CD14-positive monocyte (primary cell): ENCODE data around the gene CIZ1. TPM values are rescaled to one million over a fixed set of nuclear protein-coding genes. Genes with fewer than 3 reads are reported as not detected.

Source experiments
- DNase-seq, 3 donors: peaks; one replicate each; pipeline ENCODE4 v3.0.0-alpha.2; 2011 to 2022
- H2AFZ ChIP-seq: 2 replicates; pipeline ENCODE4 v1.6.0; 2012; ENCODE audit warnings: mild to moderate bottlenecking, low read depth, low read length, inconsistent platforms; ENCODE audit not compliant: insufficient read depth, poor library complexity, severe bottlenecking
- H3K27ac ChIP-seq, 2 donors: 1 replicate in 1 of 2; 2 replicates in 1 of 2; pipeline ENCODE4 v1.5.1; 2012 to 2013; ENCODE audit warnings: low read length in 2 of 2, control low read depth in 1 of 2, inconsistent platforms in 1 of 2, low read depth in 1 of 2, mild to moderate bottlenecking in 1 of 2
- H3K27me3 ChIP-seq, 2 donors: one replicate each; pipeline versions ENCODE4 v1.6.0 to v1.6.1; 2011 to 2013; ENCODE audit warnings: low read length in 2 of 2; ENCODE audit not compliant: control insufficient read depth in 2 of 2, insufficient read depth in 2 of 2
- H3K36me3 ChIP-seq, 2 donors: replicated peaks in 1 of 2; 1 replicate in 1 of 2; 2 replicates in 1 of 2; pipeline versions ENCODE4 v1.5.1 to v1.6.1; 2012 to 2013; ENCODE audit warnings: low read length in 2 of 2, control low read depth in 1 of 2, inconsistent platforms in 1 of 2, mild to moderate bottlenecking in 1 of 2; ENCODE audit not compliant: insufficient read depth in 2 of 2, control insufficient read depth in 1 of 2
- H3K4me1 ChIP-seq, 2 donors: 1 replicate in 1 of 2; 2 replicates in 1 of 2; pipeline versions ENCODE4 v1.5.1 to v1.6.1; 2012 to 2013; ENCODE audit warnings: low read length in 2 of 2, control low read depth in 1 of 2, inconsistent platforms in 1 of 2, mild to moderate bottlenecking in 1 of 2, moderate library complexity in 1 of 2; ENCODE audit not compliant: insufficient read depth in 2 of 2, control insufficient read depth in 1 of 2
- H3K4me2 ChIP-seq: replicated peaks from 2 replicates; pipeline ENCODE3; 2012; ENCODE audit warnings: low read length, moderate library complexity, mild to moderate bottlenecking; ENCODE audit not compliant: poor library complexity, severe bottlenecking; ENCODE audit errors: extremely low read depth
- H3K4me3 ChIP-seq, 3 experiments: fragments of 200-600 bp in 1 of 3; sonication (generic) in 1 of 3; replicated peaks in 1 of 3; 1 replicate in 2 of 3; 2 replicates in 1 of 3; pipeline ENCODE4 v1.5.1; 2011 to 2013; ENCODE audit warnings: low read length in 3 of 3, mild to moderate bottlenecking in 3 of 3, control low read depth in 2 of 3, low read depth in 2 of 3, inconsistent platforms in 1 of 3, moderate library complexity in 1 of 3
- H3K79me2 ChIP-seq: 2 replicates; pipeline ENCODE4 v1.6.0; 2012; ENCODE audit warnings: mild to moderate bottlenecking, control low read depth, inconsistent platforms, low read length, moderate library complexity; ENCODE audit not compliant: insufficient read depth
- H3K9ac ChIP-seq: 2 replicates; pipeline ENCODE4 v1.6.0; 2017; ENCODE audit warnings: low read length, mild to moderate bottlenecking; ENCODE audit not compliant: insufficient read depth, poor library complexity, severe bottlenecking
- H3K9me3 ChIP-seq, 2 donors: replicated peaks in 1 of 2; 1 replicate in 1 of 2; 2 replicates in 1 of 2; pipeline versions ENCODE4 v1.5.1 to v1.6.1; 2012 to 2013; ENCODE audit warnings: low read length in 2 of 2, control low read depth in 1 of 2; ENCODE audit not compliant: control insufficient read depth in 1 of 2, insufficient read depth in 1 of 2
- H4K20me1 ChIP-seq: 2 replicates; pipeline ENCODE4 v1.6.0; 2012; ENCODE audit warnings: mild to moderate bottlenecking, low read length, control low read depth, moderate library complexity; ENCODE audit not compliant: insufficient read depth
- H3K27ac Mint-ChIP-seq, 7 donors: one replicate each; pipeline ENCODE4 v1.8.0; 2020; ENCODE audit warnings: mild to moderate bottlenecking in 7 of 7, mixed read lengths in 7 of 7, moderate library complexity in 6 of 7, inconsistent platforms in 2 of 7
- H3K27me3 Mint-ChIP-seq, 3 donors: one replicate each; pipeline ENCODE4 v1.8.0; 2021 to 2022; ENCODE audit warnings: low read depth in 3 of 3, mild to moderate bottlenecking in 3 of 3, mixed read lengths in 3 of 3, moderate library complexity in 3 of 3, inconsistent platforms in 1 of 3
- H3K36me3 Mint-ChIP-seq, 2 donors: one replicate each; pipeline ENCODE4 v1.8.0; 2020; ENCODE audit warnings: mixed read lengths in 2 of 2, inconsistent platforms in 1 of 2, mild to moderate bottlenecking in 1 of 2
- H3K4me1 Mint-ChIP-seq: one replicate; pipeline ENCODE4 v1.8.0; 2020; ENCODE audit warnings: mild to moderate bottlenecking, mixed read lengths
- H3K4me3 Mint-ChIP-seq, 2 donors: one replicate each; pipeline ENCODE4 v1.8.0; 2020; ENCODE audit warnings: mild to moderate bottlenecking in 2 of 2, mixed read lengths in 2 of 2, moderate library complexity in 1 of 2
- H3K9me3 Mint-ChIP-seq, 7 donors: one replicate each; pipeline ENCODE4 v1.8.0; 2020 to 2022; ENCODE audit warnings: mixed read lengths in 7 of 7, mild to moderate bottlenecking in 6 of 7, moderate library complexity in 6 of 7, inconsistent platforms in 2 of 7
- WGBS: methylation state at CpG from one replicate; pipeline ENCODE4 v1.1.5; 2013; ENCODE audit warnings: missing lambda C conversion rate; ENCODE audit not compliant: insufficient coverage; 5-methylcytosine and 5-hydroxymethylcytosine counted together
- intact Hi-C, 2 donors: fragments of 100-400 bp; cut with micrococcal nuclease; formaldehyde crosslinking; loops; one replicate each; pipeline versions ENCODE4 v1.15.0 to v1.15.1; 2023
- polyA plus RNA-seq, 3 donors: library from polyadenylated mRNA; depleted of rRNA in 1 of 3; unstranded in 2 of 3; stranded (reverse) in 1 of 3; fragments of 300-500 nt in 2 of 3; fragments of >200 nt in 1 of 3; fragmentation: Illumina TruSeq in 2 of 3; gene quantifications; 1 replicate in 2 of 3; 2 replicates in 1 of 3; pipeline ENCODE4 v1.2.3, GENCODE V29; 2012 to 2021
- TF ChIP-seq, protein P1 (sequence below): fragments of 200-600 bp; IDR thresholded peaks from one replicate; pipeline ENCODE4 v1.8.0; 2022; ENCODE audit warnings: antibody characterized with exemption, mild to moderate bottlenecking

Gene CIZ1
- polyA plus RNA-seq, 3 donors = 3.4 to 53.7 (median 5.9) TPM

DNA sequence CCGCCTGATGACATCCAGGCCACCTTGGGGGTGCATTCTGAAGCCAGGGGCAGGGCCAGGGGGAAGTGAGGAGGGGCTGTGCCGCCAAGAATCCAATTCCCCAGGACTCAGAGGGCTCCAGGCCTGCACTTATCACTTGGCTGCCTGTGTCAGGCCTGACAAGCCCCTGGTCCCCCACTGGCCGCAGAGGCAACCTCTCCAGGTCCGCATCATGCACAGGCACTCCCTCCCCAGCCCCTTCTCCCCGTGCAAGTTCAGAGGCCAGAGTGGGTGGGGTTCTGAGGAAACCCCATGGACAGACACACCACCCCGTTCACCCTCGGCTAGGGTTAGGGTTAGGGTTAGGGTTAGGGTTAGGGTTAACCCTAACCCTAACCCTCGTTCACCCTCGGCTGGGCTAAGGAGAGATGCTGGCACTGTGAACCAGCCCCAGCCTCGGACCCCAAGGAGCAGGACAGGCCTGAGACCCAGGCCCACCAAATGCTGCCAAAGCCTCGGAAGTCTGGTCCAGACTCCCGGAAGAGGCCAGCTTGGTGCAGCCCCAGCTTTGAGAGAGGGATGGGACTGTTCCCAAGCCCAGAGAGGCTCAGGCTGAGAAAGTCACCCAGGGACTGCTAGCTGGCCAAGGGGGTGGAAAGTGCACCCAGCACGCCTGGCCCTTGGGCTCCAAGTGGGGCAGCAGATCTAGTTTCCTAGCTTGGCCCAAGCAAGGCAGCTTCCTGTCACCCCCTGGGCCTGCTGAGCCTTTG, 37.3 kb downstream of the CIZ1 start:
- no peaks in the 10 kb centered on the region for H3K36me3 Mint-ChIP-seq
- H3K79me2 ChIP-seq = no peaks in the 10 kb centered on the region
- peak overlapping the region in 1 of 7 donors; percentile 25 for H3K27ac Mint-ChIP-seq
- H3K4me3 ChIP-seq = no peak overlapping the region
- DNase-seq = no peak
- no peak overlapping the region for H3K4me3 Mint-ChIP-seq
- peaks cover 1 to 7% (median 5%) of the 10 kb centered on the region in 3 donors for H3K27me3 Mint-ChIP-seq
- H3K4me2 ChIP-seq = no peak overlapping the region
- no peaks in the 10 kb centered on the region for H3K9me3 Mint-ChIP-seq
- no peak overlapping the region for H3K27ac ChIP-seq
- H3K9me3 ChIP-seq = no peaks in the 10 kb centered on the region
- H3K4me1 Mint-ChIP-seq = no peaks in the 10 kb centered on the region
- no peak overlapping the region for H3K9ac ChIP-seq
- intact Hi-C loops = no loop called here
- peaks cover under 1% of the 10 kb centered on the region in 2 donors for H3K4me1 ChIP-seq
- no peaks in the 10 kb centered on the region for H4K20me1 ChIP-seq
- no peak overlapping the region for H2AFZ ChIP-seq
- TF ChIP-seq, protein P1, sequence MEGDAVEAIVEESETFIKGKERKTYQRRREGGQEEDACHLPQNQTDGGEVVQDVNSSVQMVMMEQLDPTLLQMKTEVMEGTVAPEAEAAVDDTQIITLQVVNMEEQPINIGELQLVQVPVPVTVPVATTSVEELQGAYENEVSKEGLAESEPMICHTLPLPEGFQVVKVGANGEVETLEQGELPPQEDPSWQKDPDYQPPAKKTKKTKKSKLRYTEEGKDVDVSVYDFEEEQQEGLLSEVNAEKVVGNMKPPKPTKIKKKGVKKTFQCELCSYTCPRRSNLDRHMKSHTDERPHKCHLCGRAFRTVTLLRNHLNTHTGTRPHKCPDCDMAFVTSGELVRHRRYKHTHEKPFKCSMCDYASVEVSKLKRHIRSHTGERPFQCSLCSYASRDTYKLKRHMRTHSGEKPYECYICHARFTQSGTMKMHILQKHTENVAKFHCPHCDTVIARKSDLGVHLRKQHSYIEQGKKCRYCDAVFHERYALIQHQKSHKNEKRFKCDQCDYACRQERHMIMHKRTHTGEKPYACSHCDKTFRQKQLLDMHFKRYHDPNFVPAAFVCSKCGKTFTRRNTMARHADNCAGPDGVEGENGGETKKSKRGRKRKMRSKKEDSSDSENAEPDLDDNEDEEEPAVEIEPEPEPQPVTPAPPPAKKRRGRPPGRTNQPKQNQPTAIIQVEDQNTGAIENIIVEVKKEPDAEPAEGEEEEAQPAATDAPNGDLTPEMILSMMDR = no peak
- H3K27me3 ChIP-seq = no peaks in the 10 kb centered on the region
- WGBS = 91% methylated on average over 7 of the region's 13 CpGs
- no peaks in the 10 kb centered on the region for H3K36me3 ChIP-seq

DNA sequence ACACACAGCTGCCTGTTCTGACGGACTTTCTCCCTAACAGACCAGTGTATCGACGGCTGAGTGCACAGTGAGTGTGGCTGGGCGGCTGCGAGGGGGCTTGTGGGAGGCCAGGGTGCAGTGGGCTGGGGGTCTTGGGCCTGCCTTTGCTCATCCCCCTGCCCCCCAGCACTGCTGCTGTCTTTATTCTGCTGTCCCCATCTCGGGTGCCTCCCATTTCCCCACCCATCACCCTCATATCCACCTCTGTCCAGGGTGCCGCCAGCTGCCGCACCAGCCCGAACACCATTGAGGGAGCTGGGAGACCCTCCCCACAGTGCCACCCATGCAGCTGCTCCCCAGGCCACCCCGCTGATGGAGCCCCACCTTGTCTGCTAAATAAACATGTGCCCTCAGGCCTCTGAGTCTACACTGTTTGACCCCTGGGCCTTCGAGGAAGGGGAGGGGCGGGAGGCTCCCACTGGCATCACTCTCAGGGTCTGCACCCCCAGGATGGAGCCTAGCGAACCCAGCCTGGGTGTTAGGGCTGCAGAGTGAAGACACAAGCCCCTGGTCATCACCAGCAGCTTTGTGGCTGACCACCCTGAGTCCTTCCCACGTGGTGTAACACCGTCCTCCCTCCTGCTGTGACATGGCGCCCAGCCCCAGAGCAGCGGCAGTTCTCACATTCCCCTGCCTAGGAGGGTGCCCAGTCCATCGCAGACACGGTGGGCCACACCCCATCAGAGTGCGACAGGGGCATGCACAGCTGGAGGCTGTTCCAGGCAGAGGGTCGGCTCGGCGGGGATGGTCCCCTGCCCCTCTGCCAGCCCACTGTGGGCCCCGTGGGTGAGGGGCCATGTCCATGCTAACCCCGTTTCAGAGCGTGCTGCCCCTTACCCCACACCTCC, 38.1 kb downstream of the CIZ1 start:
- Histone ChIP-seq H3K79me2 (no peaks in the 10 kb centered on the region), H3K9me3 (no peaks in the 10 kb centered on the region), H3K27ac (no peak overlapping the region), H3K4me2 (no peak overlapping the region), H3K9ac (no peak overlapping the region), H3K36me3 (no peaks in the 10 kb centered on the region), H4K20me1 (no peaks in the 10 kb centered on the region), H3K4me1 (no peaks in the 10 kb centered on the region), H3K4me3 (no peak overlapping the region), H2AFZ (no peak overlapping the region), H3K27me3 (no peaks in the 10 kb centered on the region)
- Mint-ChIP-seq H3K9me3 (no peaks in the 10 kb centered on the region), H3K4me3 (no peak overlapping the region), H3K36me3 (no peaks in the 10 kb centered on the region), H3K27ac (peak overlapping the region in 1 of 7 donors; percentile 25), H3K27me3 (peaks cover 1 to 12% (median 5%) of the 10 kb centered on the region in 3 donors), H3K4me1 (no peaks in the 10 kb centered on the region)
- WGBS = 90% methylated on average over 13 of the region's 26 CpGs
- TF ChIP-seq, protein P1 = no peak
- intact Hi-C loops = no loop called here
- DNase-seq = no peak
